ENCODE data around the gene ZNF624.
"Not testable (repeated sequence)": the region's sequence is repeated elsewhere in the genome, so short reads cannot be mapped to it uniquely, and the experiment has no call there.

DNA sequence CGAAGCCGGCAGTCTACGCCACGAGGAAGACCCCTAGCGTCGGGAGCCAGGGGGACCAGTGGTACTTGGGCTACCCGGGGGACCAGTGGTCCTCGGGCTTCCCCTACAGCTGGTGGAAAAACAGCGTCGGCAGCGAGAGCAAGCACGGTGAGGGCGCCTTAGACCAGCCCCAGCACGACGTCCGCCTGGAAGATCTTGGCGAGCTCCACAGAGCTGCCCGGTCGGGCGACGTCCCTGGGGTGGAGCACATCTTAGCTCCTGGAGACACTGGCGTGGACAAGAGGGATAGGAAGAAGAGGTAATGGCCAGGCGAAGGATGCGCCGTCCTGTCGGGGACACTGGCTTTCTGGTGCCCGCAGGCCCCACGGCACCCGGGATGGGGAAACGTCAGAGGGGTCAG lies 36.8 kb upstream of the ZNF624 start:
- TF ChIP-seq, protein P1, sequence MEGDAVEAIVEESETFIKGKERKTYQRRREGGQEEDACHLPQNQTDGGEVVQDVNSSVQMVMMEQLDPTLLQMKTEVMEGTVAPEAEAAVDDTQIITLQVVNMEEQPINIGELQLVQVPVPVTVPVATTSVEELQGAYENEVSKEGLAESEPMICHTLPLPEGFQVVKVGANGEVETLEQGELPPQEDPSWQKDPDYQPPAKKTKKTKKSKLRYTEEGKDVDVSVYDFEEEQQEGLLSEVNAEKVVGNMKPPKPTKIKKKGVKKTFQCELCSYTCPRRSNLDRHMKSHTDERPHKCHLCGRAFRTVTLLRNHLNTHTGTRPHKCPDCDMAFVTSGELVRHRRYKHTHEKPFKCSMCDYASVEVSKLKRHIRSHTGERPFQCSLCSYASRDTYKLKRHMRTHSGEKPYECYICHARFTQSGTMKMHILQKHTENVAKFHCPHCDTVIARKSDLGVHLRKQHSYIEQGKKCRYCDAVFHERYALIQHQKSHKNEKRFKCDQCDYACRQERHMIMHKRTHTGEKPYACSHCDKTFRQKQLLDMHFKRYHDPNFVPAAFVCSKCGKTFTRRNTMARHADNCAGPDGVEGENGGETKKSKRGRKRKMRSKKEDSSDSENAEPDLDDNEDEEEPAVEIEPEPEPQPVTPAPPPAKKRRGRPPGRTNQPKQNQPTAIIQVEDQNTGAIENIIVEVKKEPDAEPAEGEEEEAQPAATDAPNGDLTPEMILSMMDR (IDR thresholded peaks at IDR 0.05; ENCODE audit: insufficient read depth, low read length) = not testable (repeated sequence)
- TF ChIP-seq POLR2AphosphoS5 (IDR thresholded peaks at IDR 0.05; ENCODE audit: low read depth) = not testable (repeated sequence)
- TF ChIP-seq, protein P2, sequence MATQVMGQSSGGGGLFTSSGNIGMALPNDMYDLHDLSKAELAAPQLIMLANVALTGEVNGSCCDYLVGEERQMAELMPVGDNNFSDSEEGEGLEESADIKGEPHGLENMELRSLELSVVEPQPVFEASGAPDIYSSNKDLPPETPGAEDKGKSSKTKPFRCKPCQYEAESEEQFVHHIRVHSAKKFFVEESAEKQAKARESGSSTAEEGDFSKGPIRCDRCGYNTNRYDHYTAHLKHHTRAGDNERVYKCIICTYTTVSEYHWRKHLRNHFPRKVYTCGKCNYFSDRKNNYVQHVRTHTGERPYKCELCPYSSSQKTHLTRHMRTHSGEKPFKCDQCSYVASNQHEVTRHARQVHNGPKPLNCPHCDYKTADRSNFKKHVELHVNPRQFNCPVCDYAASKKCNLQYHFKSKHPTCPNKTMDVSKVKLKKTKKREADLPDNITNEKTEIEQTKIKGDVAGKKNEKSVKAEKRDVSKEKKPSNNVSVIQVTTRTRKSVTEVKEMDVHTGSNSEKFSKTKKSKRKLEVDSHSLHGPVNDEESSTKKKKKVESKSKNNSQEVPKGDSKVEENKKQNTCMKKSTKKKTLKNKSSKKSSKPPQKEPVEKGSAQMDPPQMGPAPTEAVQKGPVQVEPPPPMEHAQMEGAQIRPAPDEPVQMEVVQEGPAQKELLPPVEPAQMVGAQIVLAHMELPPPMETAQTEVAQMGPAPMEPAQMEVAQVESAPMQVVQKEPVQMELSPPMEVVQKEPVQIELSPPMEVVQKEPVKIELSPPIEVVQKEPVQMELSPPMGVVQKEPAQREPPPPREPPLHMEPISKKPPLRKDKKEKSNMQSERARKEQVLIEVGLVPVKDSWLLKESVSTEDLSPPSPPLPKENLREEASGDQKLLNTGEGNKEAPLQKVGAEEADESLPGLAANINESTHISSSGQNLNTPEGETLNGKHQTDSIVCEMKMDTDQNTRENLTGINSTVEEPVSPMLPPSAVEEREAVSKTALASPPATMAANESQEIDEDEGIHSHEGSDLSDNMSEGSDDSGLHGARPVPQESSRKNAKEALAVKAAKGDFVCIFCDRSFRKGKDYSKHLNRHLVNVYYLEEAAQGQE (IDR thresholded peaks at IDR 0.05; ENCODE audit: insufficient replicate concordance, low read depth) = not testable (repeated sequence)

Data from HL-60 (cell line).